NT2/D1 (cell line): ENCODE data around the gene LPP.

Experiments
- SUZ12 ChIP-seq: IDR thresholded peaks from 2 replicates; pipeline ENCODE4 v1.6.1; 2011; ENCODE audit not compliant: insufficient read length, insufficient read depth; ENCODE audit errors: extremely low read depth
- ZNF274 ChIP-seq: IDR thresholded peaks from 2 replicates; pipeline ENCODE4 v1.6.1; 2011; ENCODE audit warnings: mild to moderate bottlenecking, low read depth, low read length

DNA sequence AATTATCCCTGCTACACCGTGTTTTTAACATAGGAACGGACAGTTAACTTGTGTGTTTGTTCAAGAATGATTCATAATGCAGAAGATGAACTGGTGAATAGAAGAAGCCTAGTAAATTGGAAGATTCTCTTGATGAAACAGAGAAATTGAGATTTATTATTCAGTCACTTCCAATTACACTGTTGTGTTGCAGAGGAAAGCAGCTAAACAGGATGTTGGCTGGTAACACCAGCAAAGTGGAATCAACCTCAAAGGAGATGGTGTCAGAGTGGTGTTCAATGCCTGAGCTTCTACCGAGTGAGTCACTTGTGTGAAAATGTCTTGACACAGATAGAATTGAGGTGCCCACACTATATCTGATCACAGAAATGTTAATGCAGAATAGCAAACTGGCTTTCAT is 399.6 kb downstream of the LPP start:
- TF ChIP-seq ZNF274 (no peak), SUZ12 (no peak)
